GM19240 (cell line): ENCODE measurements around the gene NREP.
A peak's percentile ranks its signal among the peaks of the same experiment; 100 is the strongest.

Experiments used
- DNase-seq: peaks from one replicate; pipeline ENCODE4 v3.0.0; 2011; ENCODE audit warnings: low spot score; ENCODE audit not compliant: insufficient read length

The NREP gene

GRCh38 chr5:111697881-111698757 is 58.9 kb downstream of the NREP start:
- no peak for DNase-seq

- no peak for DNase-seq
These were observed 59.8 kb downstream of the NREP start for GRCh38 chr5:111697215-111697614.

- no peak for DNase-seq
These were observed 61.0 kb downstream of the NREP start for GRCh38 chr5:111695991-111696390.

- DNase-seq = no peak
These were observed 62.9 kb downstream of the NREP start for GRCh38 chr5:111694133-111694532.

GRCh38 chr5:111691914-111692313 is 65.1 kb downstream of the NREP start:
- no peak for DNase-seq

GRCh38 chr5:111691508-111691907 is 65.5 kb downstream of the NREP start:
- no peak for DNase-seq

- no peak for DNase-seq
These were observed 67.5 kb downstream of the NREP start for GRCh38 chr5:111689357-111689935.

- DNase-seq = peak; percentile 16
These were observed 71.0 kb downstream of the NREP start for GRCh38 chr5:111685969-111686368.

GRCh38 chr5:111682641-111683040 is 74.4 kb downstream of the NREP start:
- no peak for DNase-seq

- DNase-seq = no peak
These were observed 74.9 kb downstream of the NREP start for GRCh38 chr5:111682121-111682520.

- DNase-seq = no peak
These were observed 75.4 kb downstream of the NREP start for GRCh38 chr5:111681414-111682120.

GRCh38 chr5:111680737-111681413 is 76.1 kb downstream of the NREP start:
- no peak for DNase-seq

GRCh38 chr5:111679611-111680010 is 77.4 kb downstream of the NREP start:
- DNase-seq = no peak
